Muscle layer of colon (tissue), 2 donors: ENCODE data around the gene CHRND.
A peak's percentile ranks its signal among the peaks of the same experiment; 100 is the strongest.

Experiments used
- H3K27ac ChIP-seq: one replicate; pipeline ENCODE4 v1.7.0; 2013; ENCODE audit warnings: low read depth, mild to moderate bottlenecking, low read length, moderate library complexity
- H3K27me3 ChIP-seq, 2 donors: one replicate each; pipeline ENCODE4 v1.7.0; 2013; ENCODE audit warnings: low read length in 2 of 2, mild to moderate bottlenecking in 2 of 2; ENCODE audit not compliant: insufficient read depth in 2 of 2, control insufficient read depth in 1 of 2
- H3K36me3 ChIP-seq: one replicate; pipeline ENCODE4 v1.7.0; 2013; ENCODE audit warnings: mild to moderate bottlenecking, low read length; ENCODE audit not compliant: insufficient read depth
- H3K4me1 ChIP-seq: one replicate; pipeline ENCODE4 v1.7.0; 2013; ENCODE audit warnings: mild to moderate bottlenecking, low read length; ENCODE audit not compliant: insufficient read depth
- H3K4me3 ChIP-seq, 2 donors: one replicate each; pipeline ENCODE4 v1.7.0; 2013; ENCODE audit warnings: low read length in 2 of 2, low read depth in 1 of 2, mild to moderate bottlenecking in 1 of 2, moderate library complexity in 1 of 2
- H3K9ac ChIP-seq: one replicate; pipeline ENCODE4 v1.7.0; 2013; ENCODE audit warnings: low read length
- H3K9me3 ChIP-seq: one replicate; pipeline ENCODE4 v1.7.0; 2013; ENCODE audit warnings: mild to moderate bottlenecking, low read length
- donor health status: abdominal sarcoma.
- donor health status: Adenocarcinoma of cecum.

Gene CHRND

GRCh38 chr2:232541961-232542714, 16.2 kb downstream of the CHRND start:
- Histone ChIP-seq H3K27me3 (peaks cover 4 to 24% of the 10 kb centered on the region in 2 donors), H3K36me3 (no peaks in the 10 kb centered on the region), H3K4me3 (no peak overlapping the region), H3K27ac (no peak overlapping the region), H3K9me3 (no peaks in the 10 kb centered on the region), H3K4me1 (no peaks in the 10 kb centered on the region), H3K9ac (no peak overlapping the region)

GRCh38 chr2:232542715-232543467, 16.9 kb downstream of the CHRND start:
- peaks cover 0 to 17% of the 10 kb centered on the region in 2 donors for H3K27me3 ChIP-seq
- no peaks in the 10 kb centered on the region for H3K4me1 ChIP-seq
- no peaks in the 10 kb centered on the region for H3K9me3 ChIP-seq
- H3K9ac ChIP-seq: no peak overlapping the region
- no peak overlapping the region for H3K4me3 ChIP-seq
- no peaks in the 10 kb centered on the region for H3K36me3 ChIP-seq
- H3K27ac ChIP-seq: no peak overlapping the region

- Histone ChIP-seq H3K27me3 (peaks cover 0 to 17% of the 10 kb centered on the region in 2 donors), H3K4me1 (no peaks in the 10 kb centered on the region), H3K9me3 (no peaks in the 10 kb centered on the region), H3K4me3 (no peak overlapping the region), H3K9ac (no peak overlapping the region), H3K36me3 (no peaks in the 10 kb centered on the region), H3K27ac (no peak overlapping the region)
These were observed 17.5 kb downstream of the CHRND start for GRCh38 chr2:232543491-232543890.

- Histone ChIP-seq H3K4me3 (no peak overlapping the region), H3K36me3 (no peaks in the 10 kb centered on the region), H3K27ac (no peak overlapping the region), H3K9ac (no peak overlapping the region), H3K27me3 (peaks cover 0 to 17% of the 10 kb centered on the region in 2 donors), H3K9me3 (no peaks in the 10 kb centered on the region), H3K4me1 (no peaks in the 10 kb centered on the region)
These were observed 18.1 kb downstream of the CHRND start for GRCh38 chr2:232543928-232544631.

- Histone ChIP-seq H3K4me3 (no peak overlapping the region), H3K27me3 (peaks cover 0 to 11% of the 10 kb centered on the region in 2 donors), H3K9me3 (no peaks in the 10 kb centered on the region), H3K27ac (no peak overlapping the region), H3K9ac (no peak overlapping the region), H3K36me3 (no peaks in the 10 kb centered on the region), H3K4me1 (no peaks in the 10 kb centered on the region)
These were observed 18.7 kb downstream of the CHRND start for GRCh38 chr2:232544674-232545073.

- H3K9ac ChIP-seq: no peak overlapping the region
- H3K4me3 ChIP-seq: no peak overlapping the region
- no peak overlapping the region for H3K27ac ChIP-seq
- H3K9me3 ChIP-seq: no peaks in the 10 kb centered on the region
- no peaks in the 10 kb centered on the region for H3K27me3 ChIP-seq
- H3K4me1 ChIP-seq: no peaks in the 10 kb centered on the region
- no peaks in the 10 kb centered on the region for H3K36me3 ChIP-seq
These were observed 19.8 kb downstream of the CHRND start for GRCh38 chr2:232545511-232546375.

GRCh38 chr2:232547991-232548390, 22.0 kb downstream of the CHRND start:
- Histone ChIP-seq H3K27ac (no peak overlapping the region), H3K4me1 (peaks cover 12% of the 10 kb centered on the region), H3K36me3 (no peaks in the 10 kb centered on the region), H3K4me3 (no peak overlapping the region), H3K9me3 (no peaks in the 10 kb centered on the region), H3K27me3 (no peaks in the 10 kb centered on the region), H3K9ac (no peak overlapping the region)

- Histone ChIP-seq H3K27me3 (no peaks in the 10 kb centered on the region), H3K4me3 (peak overlapping the region; percentile 72 to 94), H3K4me1 (peaks cover 18% of the 10 kb centered on the region), H3K36me3 (no peaks in the 10 kb centered on the region), H3K27ac (peak overlapping the region; percentile 84), H3K9ac (peak overlapping the region; percentile 70), H3K9me3 (no peaks in the 10 kb centered on the region)
These were observed 23.8 kb downstream of the CHRND start for GRCh38 chr2:232549655-232550353.

- peak within 1 kb of the TSS; percentile 70 for H3K9ac ChIP-seq
- peak within 1 kb of the TSS; percentile 72 to 94 for H3K4me3 ChIP-seq
- H3K27ac ChIP-seq: peak within 1 kb of the TSS; percentile 84
- H3K36me3 ChIP-seq: no peaks in the 10 kb centered on the region
- H3K27me3 ChIP-seq: no peaks in the 10 kb centered on the region
- H3K9me3 ChIP-seq: no peaks in the 10 kb centered on the region
- H3K4me1 ChIP-seq: peaks cover 18% of the 10 kb centered on the region
These were observed 24.6 kb downstream of the CHRND start, which contains the start of the genes EIF4E2 and TIGD1 for GRCh38 chr2:232550354-232551249. Gene EIF4E2, plus strand, starts transcription at chr2:232550689. Its CDS starts 36 bp downstream, at chr2:232550725. Gene TIGD1, minus strand, starts transcription at chr2:232550557. Its CDS starts 675 bp downstream, at chr2:232549882.
